ENCODE data around the gene CALN1. TPM values are rescaled to one million over a fixed set of nuclear protein-coding genes. Genes with fewer than 3 reads are reported as not detected.

The CALN1 gene
- total and polyA plus RNA-seq, 9 of the 15 experiments (the other 6 are each of a cell fraction or from before 2014, with no cell fraction given): 1.4 to 7.5 (median 3.3) TPM

DNA sequence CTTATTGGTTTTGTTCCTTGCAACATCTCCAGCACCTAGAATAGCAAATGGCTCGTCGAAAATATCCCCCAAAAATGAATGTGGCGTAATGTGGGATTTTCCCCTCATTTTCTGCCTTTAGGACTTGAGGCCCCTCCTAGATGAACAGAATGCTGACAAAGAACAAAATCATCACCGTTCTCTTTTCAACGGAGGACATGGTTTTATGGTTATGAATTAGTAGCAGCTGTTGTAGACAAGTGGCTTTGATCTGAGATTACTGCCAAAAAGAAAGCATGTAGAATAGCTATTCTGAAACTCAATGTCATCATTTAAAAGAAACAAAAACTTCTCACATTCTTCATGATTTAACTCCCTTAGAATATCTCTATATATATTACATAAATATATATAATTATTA is 17.2 kb upstream of the CALN1 start:
- Histone ChIP-seq H2AFZ (ENCODE audit: low read depth, low read length) (no peak overlapping the region), H3K9ac (ENCODE audit: insufficient read depth in 1 of 2, low read depth in 2 of 2, low read length in 2 of 2) (no peak overlapping the region), H3K9me1 (ENCODE audit: control insufficient read depth, insufficient read depth, low read length) (no peaks in the 10 kb centered on the region), H4K20me1 (replicated peaks; ENCODE audit: control insufficient read depth, insufficient read depth, low read length) (no peaks in the 10 kb centered on the region), H3K27ac (ENCODE audit: extremely low read depth, low read depth, low read length) (no peak overlapping the region), H3K27me3 (ENCODE audit: control insufficient read depth in 2 of 2, insufficient read depth in 2 of 2, low read length in 2 of 2) (peaks cover 0 to 6% of the 10 kb centered on the region in 2 experiments; a peak in 3 of 5 replicates), H3K4me3 (no peak overlapping the region), H3K79me2 (ENCODE audit: control insufficient read depth, insufficient read depth, low read length) (no peaks in the 10 kb centered on the region), H3K4me2 (ENCODE audit: insufficient read depth, low read length) (no peak overlapping the region), H3K36me3 (ENCODE audit: control insufficient read depth, insufficient read depth, low read length) (no peaks in the 10 kb centered on the region), H3K9me3 (replicated peaks; ENCODE audit: control insufficient read depth, insufficient read depth, low read depth, low read length) (no peaks in the 10 kb centered on the region), H3K4me1 (replicated peaks in 1 of 2; ENCODE audit: control insufficient read depth in 2 of 2, insufficient read depth in 2 of 2, low read length in 2 of 2) (no peaks in the 10 kb centered on the region)
- POLR2A ChIA-PET: interaction anchor here (0.6 to 0.9 kb wide), 3 partner anchors 12 to 81 kb away, joined by 3 to 6 read pairs (median 4); no protein-coding TSS in a partner anchor
- FAIRE-seq: no peak
- intact Hi-C loops (cut with micrococcal nuclease) (no loop called here), in situ Hi-C loops (cut with MboI) (no loop called here)
- no peak for TF ChIP-seq PTTG1 (tag; IDR thresholded peaks at IDR 0.05; ENCODE audit: low read depth)
- DNase-seq (ENCODE audit: extremely low read depth in 1 of 4, low spot score in 3 of 4): no peak
- no peak for ATAC-seq
- 3% methylated on average over 5 of the region's 5 CpGs for WGBS (ENCODE audit: insufficient coverage, low coverage, missing lambda C conversion rate)
- no TSS peak for BruUV-seq (replicated peaks)
- CTCF ChIA-PET (ENCODE audit: low intra/inter-chr PET ratio): no interaction called here

DNA sequence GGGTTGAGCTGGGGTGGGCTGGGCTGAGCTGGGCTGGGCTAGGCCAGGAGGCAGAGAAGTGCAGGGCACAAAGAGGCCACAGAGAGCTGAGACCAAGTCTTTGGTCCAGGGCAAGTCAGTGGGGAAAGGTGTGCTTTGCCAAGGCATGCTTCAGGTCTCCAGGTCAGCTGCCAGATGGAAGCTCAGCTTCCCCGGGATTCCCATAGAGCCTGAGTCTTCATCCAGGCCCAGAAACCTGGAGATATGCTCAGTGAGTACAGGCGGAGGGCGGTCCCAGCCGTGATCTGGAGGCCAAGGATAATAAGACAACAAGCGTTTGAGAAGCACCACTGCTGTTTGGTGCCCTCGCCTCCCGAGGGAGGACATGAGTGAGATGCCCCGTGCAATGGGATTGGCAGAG is 4.7 kb upstream of the CALN1 start:
- Histone ChIP-seq H3K27me3 (ENCODE audit: control insufficient read depth in 2 of 2, insufficient read depth in 2 of 2, low read length in 2 of 2) (peaks cover 3 to 35% of the 10 kb centered on the region in 2 experiments; a peak in 2 of 5 replicates), H3K4me2 (ENCODE audit: insufficient read depth, low read length) (no peak overlapping the region), H3K9me1 (ENCODE audit: control insufficient read depth, insufficient read depth, low read length) (no peaks in the 10 kb centered on the region), H3K9me3 (replicated peaks; ENCODE audit: control insufficient read depth, insufficient read depth, low read depth, low read length) (no peaks in the 10 kb centered on the region; the same call in 1 of the 2 replicates), H3K36me3 (ENCODE audit: control insufficient read depth, insufficient read depth, low read length) (no peaks in the 10 kb centered on the region), H2AFZ (ENCODE audit: low read depth, low read length) (no peak overlapping the region), H4K20me1 (replicated peaks; ENCODE audit: control insufficient read depth, insufficient read depth, low read length) (no peaks in the 10 kb centered on the region), H3K9ac (ENCODE audit: insufficient read depth in 1 of 2, low read depth in 2 of 2, low read length in 2 of 2) (no peak overlapping the region), H3K4me3 (no peak overlapping the region), H3K79me2 (ENCODE audit: control insufficient read depth, insufficient read depth, low read length) (no peaks in the 10 kb centered on the region), H3K27ac (ENCODE audit: extremely low read depth, low read depth, low read length) (no peak overlapping the region), H3K4me1 (replicated peaks in 1 of 2; ENCODE audit: control insufficient read depth in 2 of 2, insufficient read depth in 2 of 2, low read length in 2 of 2) (no peaks in the 10 kb centered on the region)
- TF ChIP-seq ZNF41 (CRISPR knock-in tag; conservative IDR thresholded peaks at IDR 0.05) (no peak), WHSC1 (IDR thresholded peaks at IDR 0.05; ENCODE audit: low read length) (no peak)
- TF ChIP-seq, protein P1, sequence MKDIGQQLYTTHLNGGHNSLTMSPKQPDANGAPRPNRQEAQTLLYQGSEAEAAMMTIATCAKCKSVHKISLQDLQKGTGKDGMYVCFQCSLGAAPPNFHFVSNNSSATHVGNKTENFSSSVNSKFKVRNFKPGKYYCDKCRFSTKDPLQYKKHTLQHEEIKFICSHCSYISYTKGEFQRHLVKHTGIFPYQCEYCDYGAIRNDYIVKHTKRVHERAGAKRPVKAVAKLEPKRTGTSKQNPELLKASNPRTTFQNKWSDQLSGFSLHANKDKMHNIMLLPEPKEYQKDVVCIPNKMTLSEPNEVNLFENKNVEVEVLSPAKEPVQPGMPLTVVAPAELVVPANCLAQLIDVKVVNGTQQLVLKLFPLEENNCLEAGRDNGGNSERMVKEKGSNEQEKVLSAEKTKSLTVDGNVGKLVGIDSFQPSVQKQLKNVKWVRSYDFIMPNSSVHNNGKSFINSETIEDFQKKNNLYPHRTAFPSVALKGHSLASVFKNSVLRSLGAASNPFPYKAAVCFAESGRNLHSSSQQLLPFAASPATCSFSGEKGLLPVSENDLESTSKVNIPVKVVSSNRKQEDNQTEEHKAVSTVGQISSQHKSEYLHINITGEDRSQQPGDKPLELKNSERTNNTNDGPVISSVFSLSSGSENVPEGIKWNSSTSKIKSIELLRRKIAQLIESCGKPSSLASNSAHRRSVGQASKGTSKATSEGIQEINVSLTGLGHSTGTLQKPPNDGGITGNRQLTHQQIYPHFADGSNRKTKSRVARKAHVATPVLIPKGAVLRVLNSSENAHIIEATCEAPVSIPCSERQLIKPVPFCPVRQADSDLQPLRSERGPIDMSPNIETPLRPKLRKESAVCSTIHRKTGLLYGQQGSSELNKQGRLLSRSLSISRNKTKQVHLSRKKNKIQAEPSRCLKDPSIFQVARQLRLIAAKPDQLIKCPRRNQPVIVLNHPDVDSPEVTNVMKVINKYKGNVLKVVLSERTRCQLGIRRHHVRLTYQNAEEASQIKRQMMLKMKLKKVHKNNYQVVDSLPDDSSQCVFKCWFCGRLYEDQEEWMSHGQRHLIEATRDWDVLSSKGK (CRISPR knock-in tag; IDR thresholded peaks at IDR 0.05): no peak
- TF ChIP-seq, protein P2, sequence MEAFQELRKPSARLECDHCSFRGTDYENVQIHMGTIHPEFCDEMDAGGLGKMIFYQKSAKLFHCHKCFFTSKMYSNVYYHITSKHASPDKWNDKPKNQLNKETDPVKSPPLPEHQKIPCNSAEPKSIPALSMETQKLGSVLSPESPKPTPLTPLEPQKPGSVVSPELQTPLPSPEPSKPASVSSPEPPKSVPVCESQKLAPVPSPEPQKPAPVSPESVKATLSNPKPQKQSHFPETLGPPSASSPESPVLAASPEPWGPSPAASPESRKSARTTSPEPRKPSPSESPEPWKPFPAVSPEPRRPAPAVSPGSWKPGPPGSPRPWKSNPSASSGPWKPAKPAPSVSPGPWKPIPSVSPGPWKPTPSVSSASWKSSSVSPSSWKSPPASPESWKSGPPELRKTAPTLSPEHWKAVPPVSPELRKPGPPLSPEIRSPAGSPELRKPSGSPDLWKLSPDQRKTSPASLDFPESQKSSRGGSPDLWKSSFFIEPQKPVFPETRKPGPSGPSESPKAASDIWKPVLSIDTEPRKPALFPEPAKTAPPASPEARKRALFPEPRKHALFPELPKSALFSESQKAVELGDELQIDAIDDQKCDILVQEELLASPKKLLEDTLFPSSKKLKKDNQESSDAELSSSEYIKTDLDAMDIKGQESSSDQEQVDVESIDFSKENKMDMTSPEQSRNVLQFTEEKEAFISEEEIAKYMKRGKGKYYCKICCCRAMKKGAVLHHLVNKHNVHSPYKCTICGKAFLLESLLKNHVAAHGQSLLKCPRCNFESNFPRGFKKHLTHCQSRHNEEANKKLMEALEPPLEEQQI (IDR thresholded peaks at IDR 0.05): no peak
- no TSS peak for BruUV-seq (replicated peaks)
- in situ Hi-C loops (cut with MboI): no loop called here
- no peak for DNase-seq (ENCODE audit: extremely low read depth in 1 of 4, low spot score in 3 of 4)
- POLR2A ChIA-PET: no interaction called here
- intact Hi-C loops (cut with micrococcal nuclease): no loop called here
- no peak for FAIRE-seq
- no peak; the same call in 2 of the 3 replicates for ATAC-seq
- 0% methylated on average over 8 of the region's 8 CpGs for WGBS (ENCODE audit: insufficient coverage, low coverage, missing lambda C conversion rate)
- CTCF ChIA-PET (ENCODE audit: low intra/inter-chr PET ratio): no interaction called here
